Measurements from ENCODE around the gene TTLL10. TPM values are rescaled to one million over a fixed set of nuclear protein-coding genes. Genes with fewer than 3 reads are reported as not detected.
"Not testable (repeated sequence)": the region's sequence is repeated elsewhere in the genome, so short reads cannot be mapped to it uniquely, and the experiment has no call there.

Gene TTLL10
- total RNA-seq, 1 donor from 2014 or later = 0.16 TPM

DNA sequence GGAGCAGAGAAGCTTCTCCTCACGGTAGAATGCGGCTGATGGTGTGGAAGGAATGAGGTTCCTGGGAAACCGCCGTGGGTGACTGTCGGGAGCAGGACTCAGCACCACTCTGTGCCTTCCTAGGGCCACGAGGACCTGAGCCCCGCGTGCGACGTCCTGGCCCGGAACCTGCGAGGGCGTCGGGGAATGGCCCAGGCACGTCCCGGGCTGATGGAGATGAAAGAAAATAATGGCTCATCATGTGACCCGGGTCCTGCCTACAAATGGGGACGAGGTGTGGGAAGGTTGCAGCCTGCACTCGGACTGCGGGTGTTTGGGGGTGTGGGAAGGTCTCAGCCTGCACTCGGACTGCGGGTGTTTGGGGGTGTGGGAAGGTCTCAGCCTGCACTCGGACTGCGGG is 25.1 kb upstream of the TTLL10 start:
- no peak for DNase-seq
- peaks cover 12% of the 10 kb centered on the region for H3K9me3 Mint-ChIP-seq
- no peak for ATAC-seq (ENCODE audit: low read depth)
- TF ChIP-seq, protein P1, sequence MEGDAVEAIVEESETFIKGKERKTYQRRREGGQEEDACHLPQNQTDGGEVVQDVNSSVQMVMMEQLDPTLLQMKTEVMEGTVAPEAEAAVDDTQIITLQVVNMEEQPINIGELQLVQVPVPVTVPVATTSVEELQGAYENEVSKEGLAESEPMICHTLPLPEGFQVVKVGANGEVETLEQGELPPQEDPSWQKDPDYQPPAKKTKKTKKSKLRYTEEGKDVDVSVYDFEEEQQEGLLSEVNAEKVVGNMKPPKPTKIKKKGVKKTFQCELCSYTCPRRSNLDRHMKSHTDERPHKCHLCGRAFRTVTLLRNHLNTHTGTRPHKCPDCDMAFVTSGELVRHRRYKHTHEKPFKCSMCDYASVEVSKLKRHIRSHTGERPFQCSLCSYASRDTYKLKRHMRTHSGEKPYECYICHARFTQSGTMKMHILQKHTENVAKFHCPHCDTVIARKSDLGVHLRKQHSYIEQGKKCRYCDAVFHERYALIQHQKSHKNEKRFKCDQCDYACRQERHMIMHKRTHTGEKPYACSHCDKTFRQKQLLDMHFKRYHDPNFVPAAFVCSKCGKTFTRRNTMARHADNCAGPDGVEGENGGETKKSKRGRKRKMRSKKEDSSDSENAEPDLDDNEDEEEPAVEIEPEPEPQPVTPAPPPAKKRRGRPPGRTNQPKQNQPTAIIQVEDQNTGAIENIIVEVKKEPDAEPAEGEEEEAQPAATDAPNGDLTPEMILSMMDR (IDR thresholded peaks at IDR 0.05) = no peak
- peaks cover 17% of the 10 kb centered on the region for H3K4me1 Mint-ChIP-seq
- H3K36me3 Mint-ChIP-seq (ENCODE audit: low read depth) = no peaks in the 10 kb centered on the region
- POLR2A ChIA-PET = interaction anchor here (0.8 kb wide), 1 partner anchor 12 kb away, joined by 3 read pairs; no protein-coding TSS in a partner anchor
- CTCF ChIA-PET = no interaction called here
- H3K27me3 Mint-ChIP-seq = no peaks in the 10 kb centered on the region
- H3K4me3 Mint-ChIP-seq = no peak overlapping the region
- H3K27ac Mint-ChIP-seq = no peak overlapping the region
- intact Hi-C loops (cut with micrococcal nuclease) = no loop called here

DNA sequence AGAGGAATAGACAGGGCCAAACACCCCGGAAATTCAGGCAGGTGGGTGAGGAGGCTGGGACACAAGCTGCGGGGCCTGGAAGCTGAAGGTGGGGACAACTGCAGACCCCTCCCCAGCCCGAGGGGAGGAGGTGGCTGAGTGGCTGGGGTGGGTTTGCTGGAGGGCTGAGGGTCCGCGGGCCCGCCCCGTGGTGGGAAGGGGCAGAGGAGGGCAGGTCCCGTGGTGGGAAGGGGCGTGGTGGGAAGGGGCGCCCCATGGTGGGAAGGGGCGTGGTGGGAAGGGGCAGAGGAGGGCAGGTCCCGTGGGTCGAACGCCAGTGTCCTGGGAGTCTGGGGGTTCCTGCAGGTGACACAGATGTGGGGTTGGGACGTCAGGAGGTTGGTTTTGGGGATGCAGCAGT is 24.3 kb upstream of the TTLL10 start:
- ATAC-seq (ENCODE audit: low read depth) = no peak
- peaks cover 10% of the 10 kb centered on the region for H3K4me1 Mint-ChIP-seq
- POLR2A ChIA-PET = no interaction called here
- intact Hi-C loops (cut with micrococcal nuclease) = no loop called here
- CTCF ChIA-PET = no interaction called here
- H3K4me3 Mint-ChIP-seq = no peak overlapping the region
- H3K27ac Mint-ChIP-seq = no peak overlapping the region
- H3K9me3 Mint-ChIP-seq = peaks cover 12% of the 10 kb centered on the region
- TF ChIP-seq, protein P1 (IDR thresholded peaks at IDR 0.05) = no peak
- no peaks in the 10 kb centered on the region for H3K36me3 Mint-ChIP-seq (ENCODE audit: low read depth)
- DNase-seq = no peak
- H3K27me3 Mint-ChIP-seq = no peaks in the 10 kb centered on the region

DNA sequence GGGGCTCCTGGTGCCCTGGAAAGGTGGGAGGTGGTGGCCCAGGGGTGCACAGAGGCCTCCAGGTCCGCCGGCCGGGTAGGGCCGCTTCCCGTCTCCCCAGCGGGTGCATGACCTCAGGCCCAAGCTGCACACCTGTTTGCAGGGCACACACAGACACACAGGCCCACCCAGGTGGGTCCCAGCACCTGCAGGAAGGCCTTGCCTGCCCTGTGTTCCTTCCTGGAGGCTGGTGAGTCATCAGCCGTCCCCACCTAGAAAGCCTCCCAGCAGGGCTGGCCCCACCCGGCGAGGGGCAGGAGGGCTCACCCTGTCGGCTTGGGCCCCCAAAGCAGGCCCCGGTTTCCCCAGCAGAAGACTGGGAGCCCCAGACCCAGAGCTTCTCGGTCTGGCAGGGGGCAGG is 23.6 kb upstream of the TTLL10 start:
- H3K4me3 Mint-ChIP-seq = no peak overlapping the region
- no peak overlapping the region for H3K27ac Mint-ChIP-seq
- TF ChIP-seq, protein P1 (IDR thresholded peaks at IDR 0.05) = no peak
- no peak for DNase-seq
- no peaks in the 10 kb centered on the region for H3K36me3 Mint-ChIP-seq (ENCODE audit: low read depth)
- ATAC-seq (ENCODE audit: low read depth) = no peak
- ChIA-PET CTCF (no interaction called here), POLR2A (no interaction called here)
- peaks cover 5% of the 10 kb centered on the region for H3K4me1 Mint-ChIP-seq
- no peaks in the 10 kb centered on the region for H3K27me3 Mint-ChIP-seq
- peaks cover 12% of the 10 kb centered on the region for H3K9me3 Mint-ChIP-seq
- intact Hi-C loops (cut with micrococcal nuclease) = no loop called here

DNA sequence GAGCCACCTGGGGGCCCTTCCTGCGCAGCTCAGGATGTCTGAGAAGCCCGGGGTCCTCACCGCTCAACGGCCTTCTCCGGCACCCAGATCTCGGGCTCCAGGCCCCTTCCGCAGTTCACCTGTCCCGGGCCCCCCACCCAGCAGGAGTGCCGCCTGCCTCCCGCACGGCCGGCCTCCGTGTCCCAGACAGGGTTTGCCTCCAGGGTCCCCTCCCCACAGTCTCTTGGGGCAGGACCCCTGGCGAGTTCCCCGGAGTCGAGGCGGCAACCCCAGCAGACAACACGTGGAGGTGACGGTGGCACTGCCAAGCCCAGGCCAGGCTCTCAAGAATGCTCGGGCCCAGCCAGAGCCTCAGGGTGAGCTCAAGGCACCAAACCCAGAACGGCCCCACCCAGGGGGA is 22.4 kb upstream of the TTLL10 start:
- H3K27ac Mint-ChIP-seq = no peak overlapping the region
- ChIA-PET CTCF (interaction anchor here (0.7 to 2.0 kb wide), 2 partner anchors 19 to 29 kb away, joined by 3 to 6 read pairs; no protein-coding TSS in a partner anchor), POLR2A (interaction anchor here (1.4 kb wide), 1 partner anchor 20 kb away, joined by 3 read pairs; no protein-coding TSS in a partner anchor)
- ATAC-seq (ENCODE audit: low read depth) (no peak), DNase-seq (no peak)
- no peaks in the 10 kb centered on the region for H3K36me3 Mint-ChIP-seq (ENCODE audit: low read depth)
- TF ChIP-seq, protein P1 (IDR thresholded peaks at IDR 0.05) = no peak
- intact Hi-C loops (cut with micrococcal nuclease) = no loop called here
- H3K4me3 Mint-ChIP-seq = no peak overlapping the region
- H3K4me1 Mint-ChIP-seq = peaks cover 2% of the 10 kb centered on the region
- H3K27me3 Mint-ChIP-seq = no peaks in the 10 kb centered on the region
- H3K9me3 Mint-ChIP-seq = peaks cover 12% of the 10 kb centered on the region

DNA sequence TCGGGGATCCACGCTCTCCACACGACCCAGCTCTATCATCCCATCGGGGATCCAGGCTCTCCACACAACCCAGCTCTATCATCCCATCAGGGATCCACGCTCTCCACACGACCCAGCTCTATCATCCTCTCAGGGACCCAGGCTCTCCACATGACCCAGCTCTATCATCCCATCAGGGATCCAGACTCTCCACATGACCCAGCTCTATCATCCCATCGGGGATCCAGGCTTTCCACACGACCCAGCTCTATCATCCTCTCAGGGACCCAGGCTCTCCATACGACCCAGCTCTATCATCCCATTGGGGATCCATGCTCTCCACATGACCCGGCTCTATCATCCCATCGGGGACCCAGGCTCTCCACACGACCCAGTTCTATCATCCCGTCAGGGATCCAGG is 21.2 kb upstream of the TTLL10 start:
- DNase-seq; H3K27me3 Mint-ChIP-seq; intact Hi-C loops (cut with micrococcal nuclease); H3K4me1 Mint-ChIP-seq; ATAC-seq (ENCODE audit: low read depth); H3K36me3 Mint-ChIP-seq (ENCODE audit: low read depth); H3K4me3 Mint-ChIP-seq: not testable (repeated sequence)
- POLR2A ChIA-PET = interaction anchor here (0.7 to 1.5 kb wide), 4 partner anchors 15 to 23 kb away, joined by 3 read pairs; no protein-coding TSS in a partner anchor
- CTCF ChIA-PET = interaction anchor here (2.0 kb wide), 1 partner anchor 30 kb away, joined by 6 read pairs; no protein-coding TSS in a partner anchor
- Mint-ChIP-seq H3K9me3 (peaks cover 12% of the 10 kb centered on the region), H3K27ac (peak overlapping the region; percentile 69)

DNA sequence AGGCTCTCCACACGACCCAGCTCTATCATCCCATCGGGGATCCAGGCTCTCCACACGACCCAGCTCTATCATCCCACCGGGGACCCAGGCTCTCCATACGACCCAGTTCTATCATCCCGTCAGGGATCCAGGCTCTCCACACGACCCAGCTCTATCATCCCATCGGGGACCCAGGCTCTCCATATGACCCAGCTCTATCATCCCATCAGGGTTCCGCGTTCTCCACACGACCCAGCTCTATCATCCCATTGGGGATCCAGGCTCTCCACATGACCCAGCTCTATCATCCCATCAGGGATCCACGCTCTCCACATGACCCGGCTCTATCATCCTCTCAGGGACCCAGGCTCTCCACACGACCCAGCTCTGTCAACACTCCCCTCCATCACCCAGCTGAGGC is 20.5 kb upstream of the TTLL10 start:
- H3K4me3 Mint-ChIP-seq; H3K4me1 Mint-ChIP-seq; DNase-seq; intact Hi-C loops (cut with micrococcal nuclease); H3K27me3 Mint-ChIP-seq; H3K36me3 Mint-ChIP-seq (ENCODE audit: low read depth); ATAC-seq (ENCODE audit: low read depth): not testable (repeated sequence)
- Mint-ChIP-seq H3K27ac (peak overlapping the region; percentile 69), H3K9me3 (peaks cover 12% of the 10 kb centered on the region)
- POLR2A ChIA-PET = interaction anchor here (0.6 to 1.5 kb wide), 4 partner anchors 16 to 27 kb away, joined by 3 to 4 read pairs (median 3); no protein-coding TSS in a partner anchor
- CTCF ChIA-PET = interaction anchor here (2.0 kb wide), 1 partner anchor 30 kb away, joined by 6 read pairs; no protein-coding TSS in a partner anchor
